Endothelial cell (in vitro differentiated cells): Measurements from ENCODE around the gene TEPSIN. TPM values are rescaled to one million over a fixed set of nuclear protein-coding genes. Genes with fewer than 3 reads are reported as not detected.

ENCODE experiments used
- DNase-seq: peaks from one replicate; pipeline ENCODE4 v3.0.0; 2021; ENCODE audit warnings: low spot score
- H3K27ac Mint-ChIP-seq: one replicate; pipeline ENCODE4 v1.8.0; 2021; ENCODE audit warnings: mixed read lengths, inconsistent platforms; ENCODE audit not compliant: unreplicated experiment
- H3K27me3 Mint-ChIP-seq: one replicate; pipeline ENCODE4 v1.8.0; 2021; ENCODE audit warnings: mild to moderate bottlenecking, moderate library complexity, mixed read lengths, inconsistent platforms; ENCODE audit not compliant: unreplicated experiment
- H3K36me3 Mint-ChIP-seq: one replicate; pipeline ENCODE4 v1.8.0; 2021; ENCODE audit warnings: mild to moderate bottlenecking, low read depth, mixed read lengths, inconsistent platforms; ENCODE audit not compliant: unreplicated experiment
- H3K4me1 Mint-ChIP-seq: one replicate; pipeline ENCODE4 v1.8.0; 2021; ENCODE audit warnings: mild to moderate bottlenecking, mixed read lengths, inconsistent platforms; ENCODE audit not compliant: unreplicated experiment
- H3K4me3 Mint-ChIP-seq: one replicate; pipeline ENCODE4 v1.8.0; 2021; ENCODE audit warnings: mild to moderate bottlenecking, mixed read lengths, inconsistent platforms; ENCODE audit not compliant: unreplicated experiment
- H3K9me3 Mint-ChIP-seq: one replicate; pipeline ENCODE4 v1.8.0; 2021; ENCODE audit warnings: mixed read lengths, inconsistent platforms; ENCODE audit not compliant: unreplicated experiment
- total RNA-seq: library from RNA; stranded (reverse); fragmentation: NEBNext Ultra II Directional; extraction: Animal tissue kit (Norgen Biotek cat#: 25700); gene quantifications from one replicate; pipeline ENCODE4 v1.2.1, GENCODE V29; 2021; ENCODE audit not compliant: unreplicated experiment
- TF ChIP-seq, protein P1 (sequence below): fragments of 200-600 bp; sonication (generic); IDR thresholded peaks from one replicate; pipeline ENCODE4 v1.5.0; 2021; ENCODE audit warnings: antibody characterized with exemption; ENCODE audit not compliant: unreplicated experiment

Gene TEPSIN
- total RNA-seq, 1 donor from 2014 or later, result 43.8 TPM

DNA sequence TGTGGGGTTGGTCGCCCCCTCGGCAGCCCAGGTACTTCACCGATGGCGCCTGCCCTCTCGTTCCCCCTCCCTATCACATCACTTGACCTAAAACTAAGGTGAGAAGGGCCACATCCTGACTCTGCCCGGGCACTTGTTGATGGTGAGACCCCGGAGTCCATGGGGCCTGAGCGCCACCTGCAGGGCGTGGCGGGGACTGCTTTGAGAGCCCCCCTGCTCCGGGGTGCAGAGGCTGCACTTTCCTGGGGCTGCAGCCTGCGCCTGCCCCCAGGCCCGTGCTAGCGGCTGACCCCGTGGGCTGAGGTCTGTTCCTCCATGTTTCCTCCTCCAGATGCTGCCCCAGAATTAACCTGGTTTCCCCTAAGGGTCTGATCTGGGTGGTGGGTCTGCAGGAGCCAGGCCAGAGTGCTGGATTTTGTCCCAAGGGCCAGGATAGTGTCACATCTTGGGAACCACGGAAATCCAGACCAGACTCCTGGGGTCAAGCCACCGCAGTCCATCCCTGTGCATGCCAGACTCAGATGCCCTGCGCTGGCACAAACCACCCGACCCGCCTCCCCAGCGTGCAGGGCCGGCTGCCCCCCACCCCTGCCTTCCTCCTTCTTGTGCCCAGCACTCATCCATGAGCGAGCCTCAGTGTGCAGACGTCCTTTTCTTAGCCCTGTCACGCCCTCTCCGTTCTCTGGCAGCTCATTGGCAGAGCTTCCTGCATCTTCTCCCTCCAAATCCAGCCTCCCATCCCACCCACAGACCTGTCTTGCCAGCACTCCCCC lies 3.0 kb upstream of the TEPSIN start:
- H3K4me1 Mint-ChIP-seq, result peaks cover 6% of the 10 kb centered on the region
- H3K9me3 Mint-ChIP-seq, result no peaks in the 10 kb centered on the region
- H3K27me3 Mint-ChIP-seq, result peaks cover 16% of the 10 kb centered on the region
- no peaks in the 10 kb centered on the region for H3K36me3 Mint-ChIP-seq
- TF ChIP-seq, protein P1, sequence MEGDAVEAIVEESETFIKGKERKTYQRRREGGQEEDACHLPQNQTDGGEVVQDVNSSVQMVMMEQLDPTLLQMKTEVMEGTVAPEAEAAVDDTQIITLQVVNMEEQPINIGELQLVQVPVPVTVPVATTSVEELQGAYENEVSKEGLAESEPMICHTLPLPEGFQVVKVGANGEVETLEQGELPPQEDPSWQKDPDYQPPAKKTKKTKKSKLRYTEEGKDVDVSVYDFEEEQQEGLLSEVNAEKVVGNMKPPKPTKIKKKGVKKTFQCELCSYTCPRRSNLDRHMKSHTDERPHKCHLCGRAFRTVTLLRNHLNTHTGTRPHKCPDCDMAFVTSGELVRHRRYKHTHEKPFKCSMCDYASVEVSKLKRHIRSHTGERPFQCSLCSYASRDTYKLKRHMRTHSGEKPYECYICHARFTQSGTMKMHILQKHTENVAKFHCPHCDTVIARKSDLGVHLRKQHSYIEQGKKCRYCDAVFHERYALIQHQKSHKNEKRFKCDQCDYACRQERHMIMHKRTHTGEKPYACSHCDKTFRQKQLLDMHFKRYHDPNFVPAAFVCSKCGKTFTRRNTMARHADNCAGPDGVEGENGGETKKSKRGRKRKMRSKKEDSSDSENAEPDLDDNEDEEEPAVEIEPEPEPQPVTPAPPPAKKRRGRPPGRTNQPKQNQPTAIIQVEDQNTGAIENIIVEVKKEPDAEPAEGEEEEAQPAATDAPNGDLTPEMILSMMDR, result peak; percentile 78
- no peak overlapping the region for H3K4me3 Mint-ChIP-seq
- peak overlapping the region; percentile 30 for H3K27ac Mint-ChIP-seq
- DNase-seq, result peak; percentile 83

- H3K36me3 Mint-ChIP-seq, result no peaks in the 10 kb centered on the region
- peaks cover 6% of the 10 kb centered on the region for H3K4me1 Mint-ChIP-seq
- TF ChIP-seq, protein P1, result no peak
- peaks cover 15% of the 10 kb centered on the region for H3K27me3 Mint-ChIP-seq
- peak overlapping the region; percentile 65 for H3K4me3 Mint-ChIP-seq
- no peaks in the 10 kb centered on the region for H3K9me3 Mint-ChIP-seq
- no peak for DNase-seq
- no peak overlapping the region for H3K27ac Mint-ChIP-seq
These were observed 2.3 kb upstream of the TEPSIN start for GRCh38 chr17:81241203-81241602.

DNA sequence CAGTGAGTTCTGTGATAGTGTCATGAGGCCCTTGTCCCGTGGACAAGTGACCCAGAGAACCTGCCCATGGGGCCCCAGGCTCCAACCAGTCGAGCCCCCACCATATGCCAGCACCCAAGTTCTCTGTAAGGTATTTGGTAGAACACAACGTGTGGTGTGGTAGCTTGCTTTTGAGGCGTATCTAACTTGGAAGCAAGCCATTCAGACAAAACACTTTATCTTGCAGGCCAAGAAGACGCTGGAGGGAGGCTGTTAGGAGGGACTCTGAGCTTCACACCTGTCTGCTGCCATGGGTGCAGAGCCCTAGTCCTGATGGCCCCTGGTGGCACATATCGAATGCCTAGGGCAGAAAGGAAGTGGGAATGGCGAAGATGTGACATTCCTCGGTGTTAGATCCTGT lies 1.9 kb upstream of the TEPSIN start:
- peak overlapping the region; percentile 65 for H3K4me3 Mint-ChIP-seq
- no peaks in the 10 kb centered on the region for H3K9me3 Mint-ChIP-seq
- H3K27ac Mint-ChIP-seq, result no peak overlapping the region
- H3K4me1 Mint-ChIP-seq, result peaks cover 6% of the 10 kb centered on the region
- TF ChIP-seq, protein P1, result no peak
- peaks cover 15% of the 10 kb centered on the region for H3K27me3 Mint-ChIP-seq
- no peak for DNase-seq
- H3K36me3 Mint-ChIP-seq, result no peaks in the 10 kb centered on the region

GRCh38 chr17:81239714-81240555 lies 1.1 kb upstream of the TEPSIN start:
- H3K9me3 Mint-ChIP-seq, result no peaks in the 10 kb centered on the region
- H3K36me3 Mint-ChIP-seq, result peaks cover 2% of the 10 kb centered on the region
- peaks cover 7% of the 10 kb centered on the region for H3K4me1 Mint-ChIP-seq
- DNase-seq, result no peak
- TF ChIP-seq, protein P1, result no peak
- peak overlapping the region; percentile 96 for H3K4me3 Mint-ChIP-seq
- H3K27ac Mint-ChIP-seq, result no peak overlapping the region
- peaks cover 13% of the 10 kb centered on the region for H3K27me3 Mint-ChIP-seq

GRCh38 chr17:81238490-81238814 lies 403 bp downstream of the TEPSIN start:
- DNase-seq, result no peak
- peaks cover 6% of the 10 kb centered on the region for H3K36me3 Mint-ChIP-seq
- no peaks in the 10 kb centered on the region for H3K9me3 Mint-ChIP-seq
- no peak overlapping the region for H3K27ac Mint-ChIP-seq
- H3K4me1 Mint-ChIP-seq, result peaks cover 9% of the 10 kb centered on the region
- H3K27me3 Mint-ChIP-seq, result peaks cover 10% of the 10 kb centered on the region
- TF ChIP-seq, protein P1, result no peak
- H3K4me3 Mint-ChIP-seq, result peak overlapping the region; percentile 87
